ENCODE results near the gene ACTBL2. TPM values are rescaled to one million over a fixed set of nuclear protein-coding genes. Genes with fewer than 3 reads are reported as not detected.

The ACTBL2 gene
- total and polyA plus RNA-seq, 4 donors = 0.04 to 0.29 (median 0.09) TPM; not detected in 1

DNA sequence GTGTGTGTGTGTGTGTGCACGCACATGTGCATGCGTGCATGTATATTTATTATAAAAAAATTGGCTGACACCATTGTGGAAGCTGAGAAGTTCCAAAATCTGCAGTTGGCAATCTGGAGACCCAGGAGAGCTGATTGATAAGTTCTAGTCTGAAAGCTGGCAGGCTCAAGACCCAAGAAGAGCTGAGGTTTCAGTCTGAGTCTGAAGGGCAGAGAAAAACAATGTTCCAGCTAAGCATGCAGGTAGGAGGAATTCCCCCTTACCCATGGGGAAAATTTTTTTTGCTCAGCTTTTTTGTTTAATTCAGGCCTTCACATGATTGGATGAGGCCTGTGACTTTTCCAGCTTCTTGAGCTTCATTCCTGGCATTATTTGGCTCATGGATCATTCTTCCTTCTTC lies 31.2 kb upstream of the ACTBL2 start:
- H3K9ac ChIP-seq (ENCODE audit: insufficient read depth in 1 of 2, low read length in 2 of 2) = no peak overlapping the region
- no peak overlapping the region for H3K27ac ChIP-seq (ENCODE audit: low read depth in 1 of 2, low read length in 1 of 2)
- ATAC-seq (ENCODE audit: insufficient read depth, low FRiP score) = no peak
- H3K9me3 ChIP-seq (ENCODE audit: control insufficient read depth in 4 of 4, insufficient read depth in 3 of 4, low read length in 3 of 4) = peaks cover 0 to 4% (median 0%) of the 10 kb centered on the region in 4 donors
- DNase-seq = no peak
- no peaks in the 10 kb centered on the region for H3K27me3 ChIP-seq (ENCODE audit: control insufficient read depth in 3 of 3, insufficient read depth in 3 of 3, low read length in 2 of 3)
- H3K36me3 ChIP-seq (ENCODE audit: control insufficient read depth in 4 of 4, insufficient read depth in 4 of 4, low read length in 4 of 4) = no peaks in the 10 kb centered on the region
- no peak overlapping the region for H3K4me3 ChIP-seq
- no peaks in the 10 kb centered on the region for H3K4me1 ChIP-seq (ENCODE audit: control insufficient read depth in 5 of 5, insufficient read depth in 5 of 5, low read length in 5 of 5)
- WGBS, 2 donors = 91 to 97% methylated on average over 2 of the region's 2 CpGs
- TF ChIP-seq, protein P1, sequence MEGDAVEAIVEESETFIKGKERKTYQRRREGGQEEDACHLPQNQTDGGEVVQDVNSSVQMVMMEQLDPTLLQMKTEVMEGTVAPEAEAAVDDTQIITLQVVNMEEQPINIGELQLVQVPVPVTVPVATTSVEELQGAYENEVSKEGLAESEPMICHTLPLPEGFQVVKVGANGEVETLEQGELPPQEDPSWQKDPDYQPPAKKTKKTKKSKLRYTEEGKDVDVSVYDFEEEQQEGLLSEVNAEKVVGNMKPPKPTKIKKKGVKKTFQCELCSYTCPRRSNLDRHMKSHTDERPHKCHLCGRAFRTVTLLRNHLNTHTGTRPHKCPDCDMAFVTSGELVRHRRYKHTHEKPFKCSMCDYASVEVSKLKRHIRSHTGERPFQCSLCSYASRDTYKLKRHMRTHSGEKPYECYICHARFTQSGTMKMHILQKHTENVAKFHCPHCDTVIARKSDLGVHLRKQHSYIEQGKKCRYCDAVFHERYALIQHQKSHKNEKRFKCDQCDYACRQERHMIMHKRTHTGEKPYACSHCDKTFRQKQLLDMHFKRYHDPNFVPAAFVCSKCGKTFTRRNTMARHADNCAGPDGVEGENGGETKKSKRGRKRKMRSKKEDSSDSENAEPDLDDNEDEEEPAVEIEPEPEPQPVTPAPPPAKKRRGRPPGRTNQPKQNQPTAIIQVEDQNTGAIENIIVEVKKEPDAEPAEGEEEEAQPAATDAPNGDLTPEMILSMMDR (IDR thresholded peaks at IDR 0.05; ENCODE audit: control extremely low read depth, extremely low read depth) = no peak

DNA sequence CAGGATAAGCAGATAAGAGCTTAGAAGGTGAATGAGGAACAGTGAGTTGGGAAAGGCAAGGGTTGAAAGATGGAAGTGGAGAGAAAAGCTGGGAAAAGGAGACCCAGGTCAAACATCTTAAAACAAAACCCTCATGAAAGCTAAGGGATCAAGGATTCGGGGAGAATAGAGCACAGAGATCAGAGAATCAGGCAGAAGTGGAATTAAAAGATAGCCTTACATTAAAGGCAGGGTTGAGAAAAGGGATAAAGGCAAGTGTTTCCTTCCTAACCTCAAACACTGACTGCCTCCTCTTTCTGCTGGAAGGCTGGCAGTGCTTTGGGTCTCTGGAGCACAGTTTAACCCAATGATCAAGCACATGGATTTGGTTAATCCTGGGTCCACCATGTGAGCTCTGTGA lies 28.7 kb upstream of the ACTBL2 start:
- 84 to 92% methylated on average over 1 of the region's 1 CpG for WGBS, 2 donors
- no peak for ATAC-seq (ENCODE audit: insufficient read depth, low FRiP score)
- TF ChIP-seq, protein P1 (IDR thresholded peaks at IDR 0.05; ENCODE audit: control extremely low read depth, extremely low read depth) = no peak
- Histone ChIP-seq H3K4me1 (ENCODE audit: control insufficient read depth in 5 of 5, insufficient read depth in 5 of 5, low read length in 5 of 5) (no peaks in the 10 kb centered on the region), H3K4me3 (no peak overlapping the region), H3K27me3 (ENCODE audit: control insufficient read depth in 3 of 3, insufficient read depth in 3 of 3, low read length in 2 of 3) (no peaks in the 10 kb centered on the region), H3K36me3 (ENCODE audit: control insufficient read depth in 4 of 4, insufficient read depth in 4 of 4, low read length in 4 of 4) (no peaks in the 10 kb centered on the region), H3K9ac (ENCODE audit: insufficient read depth in 1 of 2, low read length in 2 of 2) (no peak overlapping the region), H3K27ac (ENCODE audit: low read depth in 1 of 2, low read length in 1 of 2) (no peak overlapping the region), H3K9me3 (ENCODE audit: control insufficient read depth in 4 of 4, insufficient read depth in 3 of 4, low read length in 3 of 4) (no peaks in the 10 kb centered on the region)
- no peak for DNase-seq

DNA sequence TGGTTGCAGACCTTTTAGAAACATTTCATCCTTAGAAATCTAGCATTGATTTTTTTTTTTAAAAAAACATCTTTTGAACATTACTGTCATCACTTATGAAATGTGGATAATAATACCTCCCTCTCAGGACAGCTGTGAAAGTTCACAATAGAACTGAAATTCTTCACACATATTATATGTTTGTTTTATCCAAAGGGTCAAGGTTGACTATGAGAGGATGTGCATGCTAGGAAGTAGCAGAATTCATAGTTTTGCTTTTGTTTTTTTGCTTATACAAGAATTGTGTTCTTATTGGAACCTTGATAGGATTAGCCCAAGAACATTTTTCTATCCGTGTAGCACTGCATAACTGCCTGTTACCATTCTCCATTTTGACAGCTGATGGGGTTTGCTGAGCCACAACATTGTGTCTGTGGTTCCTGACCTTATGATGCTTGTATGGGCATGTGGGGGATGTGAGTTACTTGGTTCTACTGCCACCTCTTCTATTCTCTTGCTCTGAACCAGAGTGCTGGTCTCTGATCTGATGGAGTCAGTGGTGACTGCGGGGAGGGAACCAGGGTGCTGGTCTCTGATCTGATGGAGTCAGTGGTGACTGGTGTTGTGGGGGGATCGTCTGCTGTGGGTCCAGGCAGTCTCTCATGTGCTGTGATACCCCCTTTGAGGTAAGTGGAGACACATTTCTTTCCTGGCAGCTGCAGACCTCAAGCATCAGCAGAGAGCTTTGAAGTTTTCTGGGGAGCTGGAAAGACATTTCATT lies 27.1 kb upstream of the ACTBL2 start:
- Histone ChIP-seq H3K4me3 (no peak overlapping the region), H3K27me3 (ENCODE audit: control insufficient read depth in 3 of 3, insufficient read depth in 3 of 3, low read length in 2 of 3) (no peaks in the 10 kb centered on the region), H3K36me3 (ENCODE audit: control insufficient read depth in 4 of 4, insufficient read depth in 4 of 4, low read length in 4 of 4) (no peaks in the 10 kb centered on the region), H3K4me1 (ENCODE audit: control insufficient read depth in 5 of 5, insufficient read depth in 5 of 5, low read length in 5 of 5) (peaks cover 0 to 3% (median 0%) of the 10 kb centered on the region in 5 donors), H3K27ac (ENCODE audit: low read depth in 1 of 2, low read length in 1 of 2) (no peak overlapping the region), H3K9me3 (ENCODE audit: control insufficient read depth in 4 of 4, insufficient read depth in 3 of 4, low read length in 3 of 4) (no peaks in the 10 kb centered on the region), H3K9ac (ENCODE audit: insufficient read depth in 1 of 2, low read length in 2 of 2) (no peak overlapping the region)
- 82 to 83% methylated on average over 3 of the region's 3 CpGs for WGBS, 2 donors
- TF ChIP-seq, protein P1 (IDR thresholded peaks at IDR 0.05; ENCODE audit: control extremely low read depth, extremely low read depth) = no peak
- ATAC-seq (ENCODE audit: insufficient read depth, low FRiP score) (no peak), DNase-seq (no peak)

Data from lung (tissue), 12 donors.